NCI-H226 (cell line): Measurements from ENCODE around the gene ZDHHC12.
A peak's percentile ranks its signal among the peaks of the same experiment; 100 is the strongest.

ENCODE experiments used
- DNase-seq: peaks from one replicate; pipeline ENCODE4 v3.0.0-alpha.2; 2015

The ZDHHC12 gene

GRCh38 chr9:128723866-128724743 is at the start of gene ZDHHC12:
Gene ZDHHC12 (minus strand): TSS chr9:128724127. CDS start chr9:128724093, 34 bp downstream.
- peak; percentile 97 for DNase-seq

GRCh38 chr9:128773049-128773448 is 49.1 kb upstream of the ZDHHC12 start:
- DNase-seq = no peak

- peak; percentile 79 for DNase-seq
Measured at GRCh38 chr9:128771745-128772519, 48.0 kb upstream of the ZDHHC12 start, which contains the start of gene ZER1. Gene ZER1 (minus strand): TSS chr9:128771927. CDS start chr9:128755565, 16,362 bp downstream.

GRCh38 chr9:128771094-128771721 is 47.3 kb upstream of the ZDHHC12 start:
- no peak for DNase-seq

GRCh38 chr9:128770286-128771030 is 46.5 kb upstream of the ZDHHC12 start:
- DNase-seq = no peak

- DNase-seq = no peak
Measured at GRCh38 chr9:128768606-128769005, 44.7 kb upstream of the ZDHHC12 start.

GRCh38 chr9:128765499-128765898 is 41.6 kb upstream of the ZDHHC12 start:
- DNase-seq = no peak

GRCh38 chr9:128764361-128764760 is 40.4 kb upstream of the ZDHHC12 start:
- DNase-seq = no peak

- no peak for DNase-seq
Measured at GRCh38 chr9:128762671-128763449, 38.9 kb upstream of the ZDHHC12 start.

GRCh38 chr9:128757602-128758001 is 33.7 kb upstream of the ZDHHC12 start:
- DNase-seq = no peak

GRCh38 chr9:128753627-128754026 is 29.7 kb upstream of the ZDHHC12 start:
- DNase-seq = no peak

- DNase-seq = no peak
Measured at GRCh38 chr9:128750926-128751595, 27.1 kb upstream of the ZDHHC12 start.

GRCh38 chr9:128747241-128747640 is 23.3 kb upstream of the ZDHHC12 start:
- DNase-seq = no peak

GRCh38 chr9:128743421-128743820 is 19.5 kb upstream of the ZDHHC12 start:
- DNase-seq = no peak

- no peak for DNase-seq
Measured at GRCh38 chr9:128742401-128742800, 18.5 kb upstream of the ZDHHC12 start.

GRCh38 chr9:128735373-128735772 is 11.4 kb upstream of the ZDHHC12 start:
- DNase-seq = no peak

GRCh38 chr9:128733256-128733655 is 9.3 kb upstream of the ZDHHC12 start:
- peak; percentile 27 for DNase-seq

GRCh38 chr9:128732576-128732975 is 8.6 kb upstream of the ZDHHC12 start:
- DNase-seq = no peak

- no peak for DNase-seq
Measured at GRCh38 chr9:128731691-128732090, 7.8 kb upstream of the ZDHHC12 start.

- no peak for DNase-seq
Measured at GRCh38 chr9:128731093-128731492, 7.2 kb upstream of the ZDHHC12 start.
